Measurements from ENCODE around the gene PSMB5.

DNA sequence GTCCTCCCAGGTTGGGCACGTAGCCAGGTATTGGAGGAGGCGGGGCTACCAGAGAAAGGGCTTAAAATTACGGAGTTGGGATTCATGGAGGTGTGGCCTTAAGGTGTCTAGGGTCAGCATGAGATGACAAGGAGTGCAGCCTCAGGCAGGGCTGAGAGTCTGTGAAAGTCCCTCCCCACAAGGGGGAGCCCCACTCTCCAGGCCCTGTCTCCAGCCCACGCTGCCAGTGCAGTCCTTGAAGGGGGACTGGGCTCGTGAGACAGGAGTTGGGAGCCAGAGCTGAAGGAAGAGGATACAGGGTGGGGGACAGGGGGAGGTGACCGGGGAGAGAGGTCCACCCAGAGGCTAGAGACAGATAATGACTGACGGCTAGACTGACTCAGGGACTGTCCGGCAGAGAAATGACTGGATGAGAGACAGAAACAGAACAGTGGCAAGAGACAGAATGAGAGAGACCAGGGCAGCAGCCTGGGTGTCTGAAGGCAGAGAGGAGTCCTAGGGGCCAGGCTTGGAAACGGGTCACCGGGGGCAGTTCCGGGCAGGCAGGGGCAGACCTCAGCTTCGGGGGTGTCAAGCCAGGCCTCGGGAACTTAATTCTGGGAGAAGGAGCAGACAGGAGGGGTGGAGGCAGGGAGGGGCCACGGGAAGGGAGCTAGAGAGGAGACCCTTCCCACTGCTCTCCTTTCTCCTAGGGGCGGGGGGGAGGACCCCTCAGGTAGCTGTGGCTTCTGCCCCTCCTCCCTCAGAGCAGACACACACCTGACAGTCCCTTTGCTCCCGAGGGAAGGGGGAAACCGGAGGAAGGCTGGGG is 21.6 kb upstream of the PSMB5 start:
- TF ChIP-seq CTCF (IDR thresholded peaks at IDR 0.05) (peak in 5 of 6 experiments; percentile 29 to 59 (median 40)), POLR2A (IDR thresholded peaks at IDR 0.05) (no peak)
